ENCODE results near the gene FAM83F.

GRCh38 chr22:40021401-40022000 lies 26.7 kb downstream of the FAM83F start:
- TF ChIP-seq CTCF (IDR thresholded peaks at IDR 0.05; ENCODE audit: low read depth, low read length) (no peak), EZH2phosphoT487 (IDR thresholded peaks at IDR 0.05; ENCODE audit: low read depth) (no peak)

All from OCI-LY3 (cell line).